ELR (cell line): Measurements from ENCODE around the gene TMEM119.
"Not testable (repeated sequence)": the region's sequence is repeated elsewhere in the genome, so short reads cannot be mapped to it uniquely, and the experiment has no call there.

Experiments used
- DNase-seq: peaks from one replicate; pipeline ENCODE4 v3.0.0-alpha.2; 2015; ENCODE audit warnings: low read depth

TMEM119 gene

DNA sequence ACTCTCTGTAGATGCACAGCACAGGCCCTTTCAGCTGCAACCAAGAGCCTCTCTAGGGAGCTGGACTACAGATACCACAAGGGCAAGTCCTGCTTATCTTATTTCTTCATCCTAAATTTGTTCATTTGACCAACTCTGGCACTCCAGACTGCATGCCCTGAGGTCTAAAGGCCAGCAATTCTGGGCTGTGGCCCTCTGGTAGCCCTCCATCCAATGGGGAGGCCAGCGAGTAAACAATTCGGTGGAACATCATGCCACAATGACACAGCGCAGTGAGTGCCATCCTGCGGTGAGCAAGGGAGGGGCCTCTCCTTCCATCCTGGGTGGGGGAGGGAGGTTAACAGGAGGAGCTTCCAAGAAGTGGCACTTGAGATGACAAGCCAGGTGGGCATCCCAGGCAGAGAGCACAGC, 36.5 kb upstream of the TMEM119 start:
- DNase-seq, result no peak

- no peak for DNase-seq
Measured at GRCh38 chr12:108633534-108634248, 35.8 kb upstream of the TMEM119 start, which contains the start of gene SELPLG. Gene SELPLG (minus strand): TSS chr12:108633894. CDS start chr12:108624307, 9,587 bp downstream.

DNA sequence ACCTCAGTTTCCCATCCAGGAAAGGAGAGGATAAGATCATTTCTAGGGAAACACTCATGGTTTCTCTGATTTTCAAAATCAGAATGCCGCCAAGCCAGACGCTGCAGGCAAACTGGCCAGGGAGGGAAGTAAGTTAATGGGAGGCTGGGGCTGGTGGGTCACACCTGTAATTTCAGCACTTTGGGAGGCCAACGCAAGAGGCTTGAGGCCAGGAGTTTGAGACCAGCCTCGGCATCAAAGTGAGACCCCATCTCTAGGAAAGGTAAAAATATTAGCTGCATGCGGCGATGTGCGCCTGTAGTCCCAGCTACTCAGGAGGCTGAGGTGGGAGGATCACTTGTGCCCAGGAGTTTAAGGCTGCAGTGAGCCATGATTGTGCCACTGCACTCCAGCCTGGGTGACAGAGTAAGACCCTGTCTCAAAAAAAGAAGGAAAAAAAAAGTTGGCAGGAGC, 35.2 kb upstream of the TMEM119 start:
- no peak for DNase-seq

DNA sequence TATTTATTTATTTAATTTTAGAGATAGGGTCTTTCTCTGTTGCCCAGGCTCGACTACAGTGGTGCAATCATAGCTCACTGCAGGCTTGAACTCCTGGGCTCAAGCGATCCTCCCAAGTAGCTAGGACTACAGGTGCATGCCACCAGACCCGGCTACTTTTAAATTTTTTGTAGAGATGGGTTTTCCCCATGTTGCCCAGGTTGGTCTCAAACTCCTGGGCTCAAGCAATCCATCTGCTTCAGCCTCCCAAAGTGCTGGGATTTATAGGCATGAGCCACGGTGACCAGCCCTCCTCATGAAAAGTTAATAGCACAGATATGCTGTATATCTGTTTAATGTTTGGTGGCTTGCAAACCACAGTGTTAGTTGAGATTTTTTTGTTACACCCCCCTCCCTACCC, 33.4 kb upstream of the TMEM119 start:
- not testable (repeated sequence) for DNase-seq

DNA sequence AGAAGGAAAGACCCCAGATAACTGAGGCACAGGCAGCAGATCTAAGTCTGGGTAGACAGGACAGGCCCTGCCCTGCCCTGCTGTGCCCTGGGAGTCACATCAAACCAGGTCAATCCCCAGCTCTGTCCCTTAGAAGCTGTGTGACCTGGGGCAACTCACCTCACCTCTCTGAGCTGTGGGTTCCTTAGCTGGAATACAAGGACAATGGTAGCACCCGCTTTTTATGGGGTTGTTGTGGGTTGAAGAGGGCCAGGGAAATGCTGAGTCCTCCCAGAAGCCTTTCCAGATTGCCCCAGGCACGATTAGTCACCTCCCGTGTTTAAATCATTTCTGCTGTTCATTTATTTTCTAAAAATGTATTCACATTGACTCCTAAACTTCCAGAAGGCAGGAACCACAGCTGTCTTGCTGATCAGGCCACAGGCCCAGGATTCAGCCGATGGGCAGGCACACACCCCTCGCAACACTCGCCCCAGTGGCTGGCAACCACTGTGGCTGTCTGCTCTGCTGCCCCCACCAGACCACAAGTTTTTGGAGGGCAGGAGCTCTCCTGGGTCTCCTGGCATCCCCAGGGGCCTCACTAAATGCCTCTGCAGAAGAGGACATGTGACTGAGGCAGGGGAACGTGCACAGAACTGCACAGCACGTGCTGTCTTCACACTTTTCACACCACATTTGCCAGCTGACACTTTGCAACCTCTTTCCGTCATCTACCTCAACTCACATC, 32.8 kb upstream of the TMEM119 start:
- peak; percentile 98 for DNase-seq

DNA sequence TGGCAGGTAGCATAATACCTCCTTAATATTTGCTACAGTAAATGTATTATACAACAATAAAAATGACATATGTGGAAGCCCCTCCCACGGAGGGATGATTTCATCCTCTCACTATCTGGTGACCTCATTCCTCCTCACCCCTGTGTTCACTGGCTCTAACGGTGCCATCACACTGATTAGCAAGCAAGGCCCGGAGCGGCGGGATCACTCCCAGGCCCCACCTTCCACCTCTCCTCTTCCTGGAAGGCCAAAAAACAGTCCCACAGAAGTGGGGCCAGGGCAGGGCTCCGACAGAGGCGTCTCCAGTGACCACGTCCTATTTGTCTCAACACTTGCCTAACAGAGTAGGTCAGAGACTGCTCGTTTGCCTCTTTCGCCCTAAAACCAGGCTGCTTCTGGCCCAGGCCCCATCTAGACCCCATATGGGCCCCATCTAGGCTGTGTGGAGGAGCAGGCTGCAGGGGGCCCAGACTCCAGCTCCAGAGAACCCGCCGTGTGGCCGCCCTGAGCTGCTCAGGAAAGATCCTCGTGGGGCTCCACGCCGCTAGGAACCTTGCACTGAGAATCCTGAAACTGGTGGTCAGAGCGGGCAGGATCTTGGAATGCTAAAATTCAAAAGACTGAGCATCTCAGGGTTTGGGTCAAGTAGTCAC, 32.1 kb upstream of the TMEM119 start:
- DNase-seq, result peak; percentile 94

GRCh38 chr12:108629151-108629550, 31.3 kb upstream of the TMEM119 start:
- DNase-seq, result no peak

- no peak for DNase-seq
Measured at GRCh38 chr12:108627134-108627920, 29.4 kb upstream of the TMEM119 start.

GRCh38 chr12:108625228-108625627, 27.3 kb upstream of the TMEM119 start:
- DNase-seq, result no peak

- no peak for DNase-seq
Measured at GRCh38 chr12:108623577-108623976, 25.7 kb upstream of the TMEM119 start.

- DNase-seq, result no peak
Measured at GRCh38 chr12:108622921-108623514, 25.1 kb upstream of the TMEM119 start.

- no peak for DNase-seq
Measured at GRCh38 chr12:108622421-108622820, 24.5 kb upstream of the TMEM119 start.

DNA sequence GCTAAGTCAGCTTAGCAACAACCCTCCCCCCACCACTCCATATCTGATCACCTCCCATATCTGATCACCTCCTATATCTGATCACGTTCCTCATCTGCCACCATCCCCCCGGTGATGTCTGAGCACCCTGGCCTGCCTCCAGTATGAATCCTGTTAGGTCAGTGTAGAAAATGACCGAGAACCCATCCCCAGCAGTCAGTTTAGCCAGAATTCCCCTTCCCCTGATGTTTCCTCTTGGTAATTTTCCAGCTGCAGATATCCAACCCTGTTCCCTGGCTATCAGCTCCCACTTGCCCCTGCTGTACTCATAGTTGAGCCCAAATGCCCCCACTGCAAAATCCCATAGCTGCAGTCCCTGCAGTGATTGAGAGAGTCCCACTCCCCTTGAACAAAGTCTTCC, 23.3 kb upstream of the TMEM119 start:
- DNase-seq, result no peak

DNA sequence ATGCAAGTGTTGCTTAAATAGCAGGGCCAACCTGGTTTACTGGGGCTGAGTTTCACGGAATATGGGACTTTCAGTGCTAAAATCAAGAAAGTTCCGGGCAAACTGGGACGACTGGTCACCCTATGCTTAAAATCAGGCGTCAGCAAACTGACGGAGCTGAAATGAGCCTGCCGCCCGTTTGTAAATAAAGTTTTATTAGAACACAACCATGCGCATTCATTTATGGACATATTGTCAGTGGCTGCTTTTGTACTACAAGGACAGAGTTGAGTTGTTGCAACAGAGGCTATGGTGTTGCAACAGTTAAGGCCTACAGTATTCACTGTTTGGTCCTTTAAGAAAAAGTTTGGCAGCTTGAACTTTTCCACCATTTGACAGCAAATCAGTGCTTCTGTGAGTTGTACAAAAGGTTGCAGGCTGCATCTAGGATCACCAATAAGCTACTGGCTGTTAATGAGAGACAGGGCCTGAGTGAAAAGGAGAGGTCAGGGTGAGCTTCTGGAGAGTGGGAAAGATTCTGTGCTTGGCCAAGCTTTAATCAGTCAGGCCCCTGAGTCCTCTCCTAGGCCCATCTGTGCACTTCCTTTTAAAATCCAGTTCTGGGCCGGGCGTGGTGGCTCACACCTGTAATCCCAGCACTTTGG, 22.5 kb upstream of the TMEM119 start:
- DNase-seq, result no peak

DNA sequence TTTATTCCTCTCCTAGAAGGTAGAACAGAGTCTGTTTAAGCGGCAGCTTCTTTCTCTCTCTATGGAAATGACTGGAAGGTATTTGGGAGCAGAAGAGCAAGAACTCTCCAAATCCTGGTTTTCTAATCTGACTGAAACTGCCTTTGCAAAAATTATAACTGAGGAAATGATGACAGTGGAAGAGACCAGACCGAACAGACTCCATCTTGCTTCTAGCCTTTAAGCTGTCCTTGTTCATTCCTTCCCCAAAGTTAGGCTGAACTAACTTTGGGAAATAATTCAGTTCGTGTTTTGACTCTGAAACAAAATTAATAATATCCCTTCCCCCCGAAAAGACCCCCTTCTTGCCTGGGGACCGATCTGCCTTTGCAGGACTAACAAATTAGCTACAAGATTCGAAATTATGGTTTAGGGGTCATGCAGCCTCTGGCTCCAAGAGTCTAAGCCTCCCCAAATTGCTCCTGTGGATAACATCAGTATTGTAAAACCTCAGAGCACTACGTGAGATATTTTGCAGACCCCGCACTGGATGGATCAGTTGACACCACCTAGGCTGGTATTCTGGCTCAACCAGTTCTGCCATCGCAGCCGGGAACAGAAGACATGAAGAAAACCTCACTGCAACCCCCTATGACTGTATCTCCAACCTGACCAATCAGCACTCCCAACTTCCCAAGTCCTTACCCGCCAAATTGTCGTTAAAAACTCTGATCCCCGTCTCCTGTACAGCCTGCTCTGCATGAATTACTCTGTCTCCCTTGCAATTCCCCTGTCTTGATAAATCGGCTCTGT, 21.7 kb upstream of the TMEM119 start:
- DNase-seq, result no peak

DNA sequence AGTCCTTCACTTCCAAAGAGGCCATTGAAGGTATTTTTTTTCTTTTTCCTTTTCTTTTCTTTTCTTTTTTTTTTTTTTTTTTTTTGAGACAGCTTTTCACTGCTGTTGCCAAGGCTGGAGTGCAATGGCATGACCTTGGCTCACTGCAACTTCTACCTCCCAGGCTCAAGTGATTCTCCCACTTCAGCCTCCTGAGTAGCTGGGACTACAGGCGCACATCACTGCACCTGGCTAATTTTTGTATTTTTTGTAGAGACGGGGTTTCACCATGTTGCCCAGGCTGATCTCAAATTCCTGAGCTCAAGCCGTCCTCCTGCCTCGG, 21.0 kb upstream of the TMEM119 start:
- DNase-seq, result not testable (repeated sequence)

DNA sequence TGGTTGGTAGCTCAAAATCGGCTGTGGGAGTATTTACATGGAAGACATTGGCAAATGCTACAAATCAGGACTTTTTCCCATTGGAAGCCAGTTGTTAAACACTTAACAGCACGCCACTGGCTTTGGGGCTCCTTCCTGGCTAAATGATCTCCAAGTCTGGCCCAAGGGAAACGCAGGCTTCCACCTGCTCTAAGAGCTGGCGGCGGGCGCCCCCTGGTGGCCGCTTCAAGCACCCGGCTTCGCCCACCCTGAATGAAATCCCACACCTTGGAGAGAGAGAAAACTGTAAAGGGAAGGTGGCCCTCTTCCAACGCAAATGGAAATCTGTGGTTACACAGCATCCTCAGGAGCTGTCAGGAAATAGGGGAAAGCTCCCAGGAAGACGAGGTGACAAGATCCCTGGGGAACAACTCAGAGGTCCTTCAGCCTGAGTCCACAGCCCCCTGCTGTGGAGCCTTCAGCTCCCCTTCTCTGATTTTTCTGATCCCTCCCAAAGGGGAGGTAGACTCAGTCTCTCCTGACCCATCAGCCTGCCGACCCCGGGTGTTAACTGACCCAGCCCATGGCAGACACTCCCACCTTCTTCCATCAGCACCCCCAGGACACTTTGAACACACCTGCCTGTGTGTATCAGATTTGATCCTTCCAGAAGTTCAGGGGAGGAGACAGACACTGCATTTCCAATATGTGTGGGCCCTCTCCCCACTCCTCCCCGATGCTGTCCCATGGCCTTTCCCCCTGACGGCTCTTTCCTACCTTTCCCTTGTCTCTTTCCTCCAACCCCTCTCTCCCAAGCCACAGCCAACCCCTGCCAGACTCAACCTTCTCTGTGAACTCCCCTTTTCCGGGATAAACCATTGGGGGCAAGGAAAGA, 20.4 kb upstream of the TMEM119 start:
- DNase-seq, result peak; percentile 90

- DNase-seq, result peak; percentile 86
Measured at GRCh38 chr12:108616941-108617858, 19.3 kb upstream of the TMEM119 start.
